HG03175 (cell line): ENCODE data around the gene TGM4.

Experiments
- ATAC-seq: cut with Tn5 transposase; IDR thresholded peaks from one replicate; pipeline ENCODE4 v1.9.1; 2021; ENCODE audit warnings: mild to moderate bottlenecking, moderate library complexity; ENCODE audit not compliant: unreplicated experiment

Gene TGM4

GRCh38 chr3:44913868-44914468 is 39.6 kb downstream of the TGM4 start:
- no peak for ATAC-seq

GRCh38 chr3:44914936-44915335 is 40.5 kb downstream of the TGM4 start:
- no peak for ATAC-seq

GRCh38 chr3:44915702-44916438 is 41.5 kb downstream of the TGM4 start:
- no peak for ATAC-seq

- no peak for ATAC-seq
These were observed 43.7 kb downstream of the TGM4 start for GRCh38 chr3:44918087-44918486.

- ATAC-seq, result no peak
These were observed 44.2 kb downstream of the TGM4 start for GRCh38 chr3:44918581-44918980.

GRCh38 chr3:44920081-44920480 is 45.7 kb downstream of the TGM4 start:
- no peak for ATAC-seq

GRCh38 chr3:44923632-44924456 is 49.4 kb downstream of the TGM4 start:
- no peak for ATAC-seq

GRCh38 chr3:44924457-44925084 is 50.2 kb downstream of the TGM4 start:
- no peak for ATAC-seq

- no peak for ATAC-seq
These were observed 51.8 kb downstream of the TGM4 start for GRCh38 chr3:44926172-44926571.

- ATAC-seq, result no peak
These were observed 52.5 kb downstream of the TGM4 start for GRCh38 chr3:44926921-44927320.

GRCh38 chr3:44927371-44927770 is 53.0 kb downstream of the TGM4 start:
- ATAC-seq, result no peak

GRCh38 chr3:44929782-44930181 is 55.4 kb downstream of the TGM4 start:
- no peak for ATAC-seq

- ATAC-seq, result no peak
These were observed 56.5 kb downstream of the TGM4 start for GRCh38 chr3:44930911-44931310.

- ATAC-seq, result no peak
These were observed 57.4 kb downstream of the TGM4 start for GRCh38 chr3:44931791-44932190.

- no peak for ATAC-seq
These were observed 57.9 kb downstream of the TGM4 start for GRCh38 chr3:44932271-44932670.

GRCh38 chr3:44932986-44933944 is 58.9 kb downstream of the TGM4 start:
- ATAC-seq, result no peak

GRCh38 chr3:44939581-44940036 is 65.2 kb downstream of the TGM4 start:
- ATAC-seq, result no peak

GRCh38 chr3:44942202-44942921 is 68.0 kb downstream of the TGM4 start:
- no peak for ATAC-seq

- ATAC-seq, result no peak
These were observed 73.8 kb downstream of the TGM4 start for GRCh38 chr3:44948239-44948638.
